ENCODE measurements around the gene FGFR3.
"Not testable (repeated sequence)": the region's sequence is repeated elsewhere in the genome, so short reads cannot be mapped to it uniquely, and the experiment has no call there.

The FGFR3 gene

DNA sequence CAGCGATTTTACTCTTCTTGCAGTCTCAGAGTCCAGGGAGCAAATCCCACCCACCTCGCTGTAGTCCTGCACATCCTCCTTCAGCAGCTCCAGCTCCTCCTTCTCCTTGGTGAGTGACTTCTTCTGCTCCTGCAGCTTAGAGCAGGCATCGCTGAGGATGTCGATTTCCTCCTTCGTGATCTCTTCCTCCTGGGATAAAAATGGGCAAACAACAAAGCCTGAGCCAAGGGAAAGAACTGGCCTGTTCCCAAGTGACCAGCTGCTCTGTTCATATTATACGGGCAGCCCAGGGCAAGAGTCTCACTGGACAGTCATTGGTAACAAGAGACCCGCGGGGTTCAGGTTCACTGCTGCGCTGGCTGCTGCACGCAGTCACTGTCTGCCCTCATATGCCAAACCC is 26.2 kb downstream of the FGFR3 start:
- DNase-seq (ENCODE audit: low spot score): no peak

DNA sequence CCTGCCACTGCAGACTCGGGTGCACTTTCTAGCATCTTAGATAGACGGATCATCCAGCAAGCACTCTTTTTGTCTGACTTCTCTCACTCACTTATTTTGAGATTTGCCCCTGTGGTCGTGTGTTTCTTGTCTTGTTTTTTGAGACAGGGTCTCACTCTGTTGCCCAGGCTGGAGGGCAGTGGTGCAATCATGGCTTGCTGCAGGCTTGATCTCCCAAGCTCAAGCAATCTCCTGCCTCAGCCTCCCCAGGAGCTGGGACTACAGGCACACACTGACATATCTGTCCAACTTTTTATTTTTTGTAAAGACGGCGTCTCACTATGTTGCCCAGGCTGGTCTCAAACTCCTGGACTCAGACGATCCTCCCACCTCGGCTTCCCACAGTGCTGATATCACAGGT is 26.7 kb downstream of the FGFR3 start:
- no peak for DNase-seq (ENCODE audit: low spot score)

DNA sequence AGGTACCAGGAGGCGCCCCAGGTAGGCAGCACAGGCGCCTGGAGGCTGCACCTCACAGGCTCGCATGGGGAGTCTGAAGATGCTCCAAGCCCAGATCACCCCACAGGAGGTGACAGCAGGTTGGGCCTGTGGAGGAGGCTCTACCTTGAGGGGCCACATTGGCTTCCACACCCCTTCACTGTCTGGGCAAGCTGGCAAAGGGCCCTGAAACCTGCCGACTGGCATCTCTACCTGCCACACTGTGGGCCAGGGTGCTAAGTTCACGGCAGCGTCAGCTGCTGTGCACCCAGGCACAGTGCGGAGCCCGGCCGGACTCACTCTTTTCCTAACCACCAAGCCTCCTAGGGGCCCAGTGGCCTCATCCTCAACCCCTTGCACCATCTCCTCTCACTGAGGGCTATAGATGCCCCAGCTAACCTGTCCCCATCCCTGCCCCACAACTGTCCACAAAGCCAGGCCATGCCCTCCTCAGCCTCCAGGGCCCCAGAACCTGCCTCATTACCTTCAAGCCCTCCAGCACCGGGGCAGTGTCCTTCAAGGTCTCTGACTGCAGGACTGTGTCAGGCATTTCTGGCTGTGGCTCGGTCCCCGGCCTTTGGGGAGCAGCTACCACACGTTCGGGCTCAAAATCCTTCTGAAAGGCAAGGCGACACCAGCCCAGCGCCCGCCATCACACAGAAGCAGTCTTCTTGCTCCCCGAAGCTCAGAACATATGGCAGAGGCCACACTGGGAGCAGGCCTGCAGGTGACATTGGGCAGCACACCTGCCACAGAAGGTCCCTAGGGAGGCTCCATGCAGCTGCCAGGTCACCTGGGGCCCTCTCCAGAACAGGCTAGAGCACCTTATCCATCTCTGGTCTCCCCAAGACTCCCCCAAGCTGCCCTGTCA is 28.8 kb downstream of the FGFR3 start:
- DNase-seq (ENCODE audit: low spot score): no peak

DNA sequence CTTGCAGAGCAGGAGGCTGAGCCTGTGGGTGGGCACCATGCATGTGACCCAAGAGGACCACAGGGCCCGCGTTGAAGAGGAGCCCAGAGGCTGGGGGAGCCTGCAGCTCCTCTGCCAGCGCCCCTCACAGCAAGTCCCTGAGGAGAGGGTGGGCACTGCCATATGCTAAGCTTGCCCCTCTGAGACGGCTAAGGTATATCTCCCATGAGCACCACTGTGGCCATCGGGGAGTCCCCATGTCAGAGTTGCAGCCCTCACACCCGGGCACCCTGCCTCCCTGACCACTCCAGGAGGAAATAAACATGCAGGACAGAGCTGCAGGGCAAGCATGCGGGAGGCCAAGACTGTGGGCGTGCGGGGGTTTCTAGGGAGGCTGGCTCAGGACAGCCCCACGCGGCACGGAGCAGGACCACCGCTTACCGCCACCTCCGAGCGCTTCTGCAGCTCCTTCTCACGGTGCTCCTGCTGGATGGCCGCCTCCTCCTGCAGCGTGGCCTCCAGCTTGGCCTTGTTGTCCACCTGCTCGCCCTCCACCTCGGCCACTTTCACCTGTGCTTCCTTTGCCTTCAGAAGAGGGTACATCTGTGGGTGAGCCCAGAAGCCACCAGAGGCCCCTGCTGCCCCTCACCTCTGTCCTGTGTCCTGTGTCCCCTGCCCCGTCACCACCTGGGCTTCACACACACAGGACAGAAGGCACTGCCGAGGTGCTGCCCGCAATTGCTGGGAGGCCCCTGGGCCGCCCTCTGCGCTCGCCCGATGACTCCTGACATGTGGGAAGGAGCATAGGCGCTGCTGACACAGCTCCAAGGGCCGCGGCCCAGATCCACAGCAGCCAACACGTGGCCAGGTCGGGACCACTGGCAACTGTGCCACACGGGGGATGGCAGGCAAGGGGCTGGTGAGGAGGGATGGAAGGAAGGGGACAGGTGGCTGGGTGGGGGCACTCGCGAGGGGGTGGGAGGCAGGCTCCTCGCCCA is 29.8 kb downstream of the FGFR3 start:
- no peak for DNase-seq (ENCODE audit: low spot score)

DNA sequence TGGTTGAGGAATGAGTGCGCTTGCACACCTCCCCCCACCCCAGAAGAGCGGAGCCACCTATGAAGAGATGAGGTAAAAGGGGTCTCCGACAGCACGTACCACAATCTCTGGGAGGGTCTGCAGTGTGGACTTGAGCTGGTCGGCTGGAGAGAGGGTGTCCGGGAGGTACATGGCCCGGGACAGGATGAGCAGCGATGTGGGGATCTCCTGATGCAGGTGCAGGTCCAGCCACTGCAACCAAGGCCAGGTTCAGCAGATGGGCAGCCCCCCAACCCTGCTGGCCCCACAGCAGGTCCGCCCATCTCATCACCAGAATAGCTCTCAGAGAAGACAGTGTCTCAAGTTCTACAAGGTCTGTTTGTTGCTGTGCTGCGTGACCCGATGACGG is 30.4 kb downstream of the FGFR3 start:
- DNase-seq (ENCODE audit: low spot score): no peak

DNA sequence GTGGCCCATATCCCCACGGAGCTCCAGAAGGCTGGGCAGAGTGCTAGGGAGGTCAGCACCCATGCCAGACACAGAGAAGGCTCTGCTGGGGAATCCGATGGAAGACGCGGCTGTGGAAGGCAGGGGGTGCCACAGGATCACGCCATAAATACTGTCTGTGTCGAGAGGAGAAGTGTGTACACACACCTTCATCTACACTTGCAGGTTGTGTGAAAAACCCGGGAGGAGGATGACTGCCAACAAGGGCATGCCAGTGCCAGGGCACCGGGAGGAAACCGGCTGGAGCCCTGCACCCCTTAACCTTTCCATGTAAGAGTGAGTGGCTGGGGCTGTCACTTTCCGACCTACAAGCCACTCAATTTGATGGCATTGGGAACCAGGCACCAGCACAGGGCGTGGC is 31.7 kb downstream of the FGFR3 start:
- DNase-seq (ENCODE audit: low spot score): no peak

DNA sequence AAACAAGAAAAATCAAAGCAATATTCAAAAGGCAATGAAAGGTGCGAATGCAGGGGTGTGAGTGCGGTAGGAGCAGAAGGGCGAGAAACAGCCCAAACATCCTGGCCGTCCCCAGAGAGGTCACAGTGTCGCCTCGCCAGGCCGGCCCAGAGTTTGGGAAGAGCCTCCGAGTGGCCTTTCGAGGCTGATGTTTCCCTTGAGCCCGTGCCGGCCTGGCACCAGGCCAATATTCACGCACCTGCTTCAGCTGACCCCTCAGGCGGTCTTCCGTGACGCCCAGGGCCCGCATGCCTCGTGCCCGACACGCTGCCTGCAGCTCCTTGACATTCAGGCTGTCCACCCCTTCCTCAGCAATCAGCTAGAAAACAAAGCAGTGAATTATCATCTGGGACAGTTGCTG is 32.2 kb downstream of the FGFR3 start:
- no peak for DNase-seq (ENCODE audit: low spot score)

DNA sequence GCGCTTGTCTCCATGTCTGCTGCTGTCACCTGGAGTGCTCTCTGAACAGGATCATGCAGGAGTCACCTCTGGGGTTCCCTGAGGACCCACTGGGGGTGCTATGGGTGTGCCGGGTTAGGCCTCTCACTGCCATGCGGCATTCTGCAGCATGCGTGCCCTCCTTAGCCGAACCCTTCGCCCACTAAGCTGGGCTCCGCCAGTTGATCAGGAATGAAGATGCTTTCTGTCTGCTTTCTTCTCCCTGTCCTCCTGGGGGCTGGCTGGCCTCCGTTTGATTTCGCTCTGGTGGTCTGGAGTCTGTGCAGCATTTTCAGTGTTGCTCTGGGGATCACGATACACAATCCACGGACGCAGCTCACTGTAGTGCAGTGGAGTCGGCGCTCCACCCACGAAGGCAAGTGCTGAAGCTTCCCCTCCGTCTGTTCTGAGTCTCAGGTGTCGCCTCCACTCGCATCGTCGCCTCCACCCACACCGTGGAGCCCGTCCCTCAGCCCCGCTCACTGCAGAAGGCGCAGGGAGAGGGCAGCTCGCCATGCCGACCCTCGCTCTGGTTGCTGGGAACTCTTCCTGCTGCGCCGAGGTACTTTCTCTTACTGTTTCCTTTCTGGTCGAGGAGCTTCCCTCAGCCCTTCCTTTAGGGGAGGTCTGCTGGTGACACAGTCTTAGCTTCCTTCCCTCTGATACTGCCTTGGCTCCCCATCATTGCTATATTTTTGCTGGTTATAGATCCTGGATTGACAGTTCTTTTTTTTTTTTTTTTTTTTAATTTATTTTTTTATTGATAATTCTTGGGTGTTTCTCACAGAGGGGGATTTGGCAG is 33.6 kb downstream of the FGFR3 start:
- DNase-seq (ENCODE audit: low spot score): no peak

DNA sequence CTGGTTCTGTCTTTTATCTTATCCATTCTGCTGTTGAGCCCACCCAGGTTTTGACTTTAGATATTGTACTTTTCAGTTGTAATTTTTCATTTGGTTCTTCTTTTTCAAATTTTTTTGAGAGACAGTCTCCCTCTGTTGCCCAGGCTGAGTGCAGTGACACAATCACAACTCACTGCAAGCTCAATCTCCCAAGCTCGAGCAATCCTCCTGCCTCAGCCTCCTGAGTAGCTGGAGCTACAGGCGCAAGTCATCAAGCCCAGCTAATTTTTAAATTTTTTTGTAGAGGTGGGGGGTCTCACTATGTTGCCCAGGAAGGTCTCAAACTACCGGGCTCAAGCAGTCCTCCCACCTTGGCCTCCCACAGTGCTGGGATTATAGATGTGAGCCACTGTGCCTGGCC is 37.1 kb downstream of the FGFR3 start:
- DNase-seq (ENCODE audit: low spot score): no peak

DNA sequence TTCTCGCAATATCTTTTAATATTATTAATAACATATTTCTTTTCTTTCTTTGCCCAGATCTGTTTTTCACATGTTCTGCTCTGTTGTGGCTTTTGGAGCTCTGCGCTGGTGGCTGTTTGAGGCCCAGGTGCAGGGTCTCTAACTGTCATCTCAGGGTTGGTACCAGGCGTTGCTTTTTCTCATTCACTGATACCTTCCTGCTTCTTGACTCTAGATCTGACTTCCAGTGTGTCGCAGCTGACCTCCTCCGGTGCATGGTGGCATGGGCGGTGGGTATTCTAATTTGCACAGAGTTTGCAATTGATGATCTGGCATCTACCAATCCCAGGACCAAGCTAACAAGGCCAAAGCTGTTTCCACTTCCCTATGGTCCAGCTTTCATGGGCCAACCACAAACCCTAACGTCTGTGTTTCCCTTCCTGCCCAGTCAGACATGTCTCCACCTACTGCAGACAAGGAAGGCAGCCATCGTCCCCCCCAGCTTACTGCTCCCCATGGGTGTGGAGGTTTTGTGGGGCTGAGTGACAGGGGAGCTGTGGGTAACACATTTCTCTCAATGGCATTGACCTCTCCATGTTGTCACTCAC is 37.6 kb downstream of the FGFR3 start:
- DNase-seq (ENCODE audit: low spot score): no peak

DNA sequence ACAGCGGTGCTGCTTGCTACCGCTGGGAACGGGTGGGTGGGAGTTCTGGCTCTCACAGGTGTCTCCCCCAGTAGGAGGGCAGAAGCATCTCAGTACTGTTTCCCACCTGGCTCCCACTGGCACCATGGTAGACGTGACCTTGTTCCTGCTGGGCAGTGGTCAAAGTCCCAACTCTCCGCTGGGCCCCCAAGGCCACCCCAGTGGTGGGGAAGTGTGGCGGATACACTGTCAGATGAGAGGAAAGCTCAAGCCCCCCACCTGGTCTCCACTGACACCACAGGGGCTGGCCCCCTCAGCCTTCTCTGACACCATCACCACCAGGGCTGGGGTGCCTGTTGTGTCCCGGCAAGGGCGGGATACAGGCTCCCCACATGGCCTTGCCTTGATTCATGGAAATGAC is 38.2 kb downstream of the FGFR3 start:
- no peak for DNase-seq (ENCODE audit: low spot score)

DNA sequence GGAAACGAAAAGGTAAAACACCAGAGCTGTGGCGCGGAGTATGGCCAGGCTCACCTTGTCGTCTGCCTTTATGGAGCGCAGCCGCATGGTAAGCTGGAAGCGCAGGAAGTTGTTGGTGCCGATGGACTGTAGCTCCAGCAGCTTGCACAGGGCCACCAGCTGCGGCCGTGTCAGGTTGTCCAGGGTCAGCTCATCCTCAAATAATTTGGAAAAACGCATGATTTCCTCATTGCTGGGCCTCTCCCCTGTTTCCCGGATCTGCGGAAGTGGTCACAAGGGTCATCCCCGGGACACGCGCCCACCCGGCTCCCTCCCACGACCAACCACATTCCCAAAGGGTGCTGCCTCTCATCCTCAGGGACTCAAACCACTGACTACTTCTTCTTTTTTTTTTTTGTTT is 39.6 kb downstream of the FGFR3 start:
- DNase-seq (ENCODE audit: low spot score): no peak

DNA sequence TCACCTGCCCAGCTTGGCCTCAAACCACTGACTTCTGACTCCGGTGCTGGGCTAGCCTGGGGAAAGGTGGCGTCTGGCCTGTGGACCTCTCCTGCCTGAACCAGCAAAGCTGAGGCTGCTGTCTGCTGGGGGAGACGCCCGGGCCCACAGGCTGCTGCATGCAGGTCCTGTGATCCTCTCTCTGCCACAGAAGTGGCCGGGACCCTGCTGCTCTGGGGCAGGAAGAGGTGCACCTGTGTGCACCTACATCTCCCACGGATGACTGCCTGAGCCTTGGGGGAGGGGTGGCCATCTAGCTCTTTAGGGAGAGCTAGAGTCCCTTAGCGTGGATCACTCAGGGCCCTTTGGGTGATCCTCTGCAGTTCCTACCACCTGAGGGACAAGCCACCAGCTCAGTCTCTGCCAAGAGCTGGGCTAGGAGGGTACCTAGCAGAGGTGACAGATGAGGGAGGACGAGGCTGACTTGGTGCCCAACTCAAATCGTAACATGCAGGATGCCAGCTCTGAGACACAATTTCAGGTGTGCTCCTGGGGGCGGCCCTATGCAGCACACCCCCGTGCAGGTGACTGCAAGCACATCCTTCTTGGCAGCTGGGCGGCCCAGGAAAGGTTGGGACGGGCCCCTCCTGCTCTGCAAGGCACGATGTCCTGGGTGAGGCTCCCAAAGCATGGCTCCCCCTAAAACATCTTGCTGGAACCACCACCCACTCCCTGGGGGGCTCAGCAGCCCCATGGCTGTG is 40.4 kb downstream of the FGFR3 start:
- no peak for DNase-seq (ENCODE audit: low spot score)

DNA sequence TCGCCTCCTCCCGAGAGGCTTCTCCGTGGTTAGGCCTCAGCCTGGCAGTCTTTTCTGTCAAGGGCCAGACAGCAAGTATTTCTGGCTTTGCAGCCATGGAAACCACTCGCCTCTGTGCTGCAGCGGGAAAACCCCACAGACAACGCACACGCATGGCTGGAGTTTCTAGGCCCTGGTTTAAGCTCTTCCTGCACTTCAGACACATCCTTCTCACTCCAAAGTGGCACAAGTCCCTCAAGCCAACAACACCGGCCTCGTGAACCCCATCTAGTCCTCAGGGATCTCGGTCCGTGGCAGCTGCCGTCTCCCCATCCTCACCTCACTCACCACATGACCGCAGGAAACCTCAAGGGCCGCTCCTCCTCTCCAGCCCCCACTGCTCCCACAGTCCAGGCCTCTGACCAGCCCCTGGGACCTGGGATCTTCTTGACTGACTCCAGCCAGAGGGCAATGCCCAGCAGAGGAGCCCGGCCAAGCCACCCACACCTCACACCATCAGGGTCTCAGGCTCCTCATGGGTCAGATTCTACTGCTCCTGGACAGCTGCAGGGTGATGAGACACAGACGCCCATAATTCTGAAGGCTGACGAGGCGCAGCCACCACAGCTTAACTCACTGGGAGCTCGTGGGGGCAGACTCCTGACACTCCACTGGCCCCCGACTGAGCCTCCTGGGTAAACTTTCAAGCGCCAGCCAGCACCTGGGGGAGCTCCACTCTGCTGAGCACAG is 41.1 kb downstream of the FGFR3 start:
- DNase-seq (ENCODE audit: low spot score): no peak

DNA sequence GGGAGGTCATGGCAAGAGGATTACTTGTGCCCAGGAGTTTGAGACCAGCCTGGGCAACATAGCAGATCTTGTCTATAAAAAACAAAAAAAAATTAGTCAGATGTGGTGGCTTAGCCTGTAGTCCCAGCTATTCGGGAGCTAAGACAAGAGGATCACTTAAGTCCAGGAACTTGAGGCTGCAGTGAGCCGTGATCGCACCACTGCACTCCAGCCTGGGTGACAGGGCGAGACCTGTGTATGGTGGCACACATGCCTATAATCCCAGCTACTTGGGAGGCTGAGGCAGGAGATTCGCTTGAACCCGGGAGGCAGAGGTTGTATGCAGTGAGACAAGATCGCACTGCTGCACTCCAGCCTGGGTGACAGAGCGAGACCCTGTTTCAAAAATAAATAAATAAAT is 42.7 kb downstream of the FGFR3 start:
- DNase-seq (ENCODE audit: low spot score): not testable (repeated sequence)

DNA sequence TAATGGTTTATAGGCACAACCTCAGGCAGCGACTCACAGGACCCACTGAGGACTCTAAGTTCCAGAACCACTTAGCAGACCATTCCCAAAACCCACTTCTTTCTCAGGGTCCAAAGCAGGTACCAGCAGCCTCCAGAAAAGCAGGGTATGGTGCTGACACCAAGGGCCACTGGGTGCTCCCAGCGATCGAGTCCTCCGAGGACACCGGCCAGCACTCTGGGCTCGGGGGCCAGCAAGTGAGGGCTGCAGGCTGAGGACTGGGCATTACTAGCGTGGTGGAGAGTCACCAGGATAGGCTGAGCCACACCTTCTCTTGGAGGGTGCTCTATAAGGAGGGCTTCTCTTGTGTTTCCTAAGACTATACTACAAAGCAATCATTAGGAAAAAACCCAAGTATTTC is 43.6 kb downstream of the FGFR3 start:
- DNase-seq (ENCODE audit: low spot score): no peak

DNA sequence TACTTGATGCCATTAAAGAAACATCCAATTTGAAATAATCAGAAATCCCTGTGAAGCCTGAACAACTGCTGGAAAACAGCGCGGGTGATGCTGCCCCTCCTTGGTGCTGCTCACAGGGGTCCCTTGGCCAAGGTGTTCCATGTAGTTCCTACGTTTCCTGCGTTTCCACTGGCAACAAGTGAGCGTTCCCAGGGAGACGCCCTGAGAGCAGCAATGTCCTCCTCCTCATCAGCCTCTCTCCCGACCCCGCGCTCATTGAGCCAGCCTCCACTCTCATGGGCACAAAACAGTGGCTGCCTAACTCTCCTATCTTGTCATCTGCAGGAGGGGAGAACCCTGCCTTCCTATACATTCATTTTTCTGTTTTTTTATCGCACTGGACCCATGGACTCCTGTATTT is 44.0 kb downstream of the FGFR3 start:
- no peak for DNase-seq (ENCODE audit: low spot score)

DNA sequence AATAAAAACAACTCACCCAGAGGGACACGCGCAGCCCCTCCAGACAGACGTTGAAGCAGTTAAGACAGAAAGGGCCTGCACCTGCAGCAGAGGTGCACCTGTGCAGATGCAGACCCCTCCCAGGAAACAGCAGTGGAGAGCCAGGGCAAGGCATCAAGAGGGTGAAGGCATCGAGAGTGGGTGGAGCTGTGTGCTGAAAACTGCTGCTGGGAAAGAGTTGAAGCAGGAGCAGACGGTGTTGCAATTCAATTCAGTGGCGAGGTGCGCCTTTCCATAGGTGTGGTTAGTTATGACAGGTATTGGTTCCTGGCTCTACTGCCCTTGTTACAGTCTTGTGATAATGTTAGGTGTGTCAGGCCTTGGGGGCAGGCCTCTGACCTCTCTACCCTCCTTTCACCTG is 46.2 kb downstream of the FGFR3 start:
- DNase-seq (ENCODE audit: low spot score): no peak

DNA sequence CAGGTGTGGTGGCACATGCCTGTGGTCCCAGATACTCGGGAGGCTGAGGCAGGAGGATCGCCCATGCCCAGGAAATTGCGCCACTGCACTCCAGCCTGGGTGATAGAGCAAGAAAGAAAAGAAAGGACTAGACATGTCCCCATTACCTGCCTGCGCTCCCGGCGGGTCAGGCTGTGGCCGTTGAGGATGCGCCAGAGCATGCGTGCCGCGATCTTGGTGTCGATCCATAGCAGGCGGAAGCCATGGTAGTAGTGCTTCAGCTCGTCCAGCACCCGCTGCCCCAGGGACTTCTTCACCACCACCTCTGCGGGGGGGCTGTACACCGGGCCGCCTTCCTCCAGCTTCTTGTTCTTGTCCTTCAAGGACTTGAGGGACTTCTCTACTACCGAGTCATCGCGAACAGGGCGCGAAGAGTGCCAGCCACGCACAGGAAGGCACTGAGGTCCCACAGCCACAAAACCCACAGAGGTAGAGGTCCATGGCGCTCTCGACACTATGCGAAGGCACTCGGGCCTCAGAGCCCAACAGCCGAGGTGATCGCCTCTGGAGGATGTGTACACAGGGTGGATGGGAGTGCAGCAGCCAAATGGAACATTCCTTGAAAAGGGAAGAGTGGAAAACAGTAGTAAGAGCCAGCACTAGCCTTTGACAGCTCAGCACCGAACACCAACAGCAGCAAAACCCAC is 48.3 kb downstream of the FGFR3 start:
- no peak for DNase-seq (ENCODE audit: low spot score)

DNA sequence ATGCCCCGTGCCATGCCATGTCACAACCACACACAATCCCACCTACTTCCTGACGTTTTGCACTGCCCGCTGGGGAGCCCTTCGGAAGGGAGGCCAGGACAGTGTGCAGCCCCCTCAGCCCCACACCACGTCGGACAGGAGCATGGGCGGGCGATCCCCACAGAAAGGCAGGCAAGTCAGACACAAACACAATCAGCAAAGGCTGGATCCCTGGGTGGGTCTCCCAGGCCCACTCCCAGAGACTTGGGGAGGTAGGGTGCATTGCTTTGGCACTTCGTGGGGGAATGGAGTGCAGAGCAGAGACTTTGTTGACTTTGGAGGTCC is 48.8 kb downstream of the FGFR3 start:
- no peak for DNase-seq (ENCODE audit: low spot score)

All from iPS-NIHi11 (cell line).